H1 (cell line): ENCODE results near the gene C11orf42.

Experiments
- POLR2AphosphoS5 ChIP-seq: IDR thresholded peaks from 2 replicates; pipeline ENCODE4 v1.6.1; 2011; ENCODE audit warnings: low read depth, low read length
- SP2 ChIP-seq: IDR thresholded peaks from 2 replicates; pipeline ENCODE4 v1.6.1; 2012; ENCODE audit warnings: mild to moderate bottlenecking, low read length, inconsistent platforms
- TF ChIP-seq, protein P1 (sequence below), 3 experiments: IDR thresholded peaks; 1 replicate in 2 of 3; 2 replicates in 1 of 3; pipeline versions ENCODE4 v1.5.1 to v1.6.1; 2011; ENCODE audit warnings: low read length in 3 of 3, mild to moderate bottlenecking in 3 of 3, inconsistent platforms in 2 of 3, low read depth in 1 of 3, moderate library complexity in 1 of 3; ENCODE audit not compliant: insufficient read depth in 1 of 3; ENCODE audit errors: control extremely low read depth in 1 of 3

DNA sequence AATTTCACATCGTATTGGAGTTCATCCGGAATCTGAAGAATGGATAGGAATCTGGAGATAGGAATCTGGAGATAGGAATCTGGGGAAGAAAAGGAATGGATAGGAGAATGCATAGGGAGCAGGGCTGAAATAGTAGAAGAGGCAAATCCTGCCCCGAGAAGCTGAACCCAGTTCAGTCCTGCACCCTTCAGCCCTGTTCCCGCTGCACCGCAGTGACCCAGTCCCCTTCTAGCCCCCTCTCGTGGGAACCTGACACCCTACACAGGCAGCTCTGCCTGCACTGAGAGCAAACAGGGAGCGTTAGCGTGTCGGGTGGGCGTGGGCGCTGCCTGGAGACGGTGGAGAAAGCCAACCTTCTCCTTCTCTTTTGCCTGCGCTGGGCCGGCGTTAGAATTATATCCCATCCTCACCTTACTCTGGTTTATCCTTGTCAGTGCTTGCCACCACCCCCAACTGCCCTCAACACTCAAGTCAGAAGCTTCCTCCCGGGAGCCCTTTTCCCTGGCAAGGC lies 53.3 kb downstream of the C11orf42 start:
- TF ChIP-seq SP2 (no peak), POLR2AphosphoS5 (no peak)
- TF ChIP-seq, protein P1, sequence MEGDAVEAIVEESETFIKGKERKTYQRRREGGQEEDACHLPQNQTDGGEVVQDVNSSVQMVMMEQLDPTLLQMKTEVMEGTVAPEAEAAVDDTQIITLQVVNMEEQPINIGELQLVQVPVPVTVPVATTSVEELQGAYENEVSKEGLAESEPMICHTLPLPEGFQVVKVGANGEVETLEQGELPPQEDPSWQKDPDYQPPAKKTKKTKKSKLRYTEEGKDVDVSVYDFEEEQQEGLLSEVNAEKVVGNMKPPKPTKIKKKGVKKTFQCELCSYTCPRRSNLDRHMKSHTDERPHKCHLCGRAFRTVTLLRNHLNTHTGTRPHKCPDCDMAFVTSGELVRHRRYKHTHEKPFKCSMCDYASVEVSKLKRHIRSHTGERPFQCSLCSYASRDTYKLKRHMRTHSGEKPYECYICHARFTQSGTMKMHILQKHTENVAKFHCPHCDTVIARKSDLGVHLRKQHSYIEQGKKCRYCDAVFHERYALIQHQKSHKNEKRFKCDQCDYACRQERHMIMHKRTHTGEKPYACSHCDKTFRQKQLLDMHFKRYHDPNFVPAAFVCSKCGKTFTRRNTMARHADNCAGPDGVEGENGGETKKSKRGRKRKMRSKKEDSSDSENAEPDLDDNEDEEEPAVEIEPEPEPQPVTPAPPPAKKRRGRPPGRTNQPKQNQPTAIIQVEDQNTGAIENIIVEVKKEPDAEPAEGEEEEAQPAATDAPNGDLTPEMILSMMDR (IDR thresholded peaks at IDR 0.05; ENCODE audit: control extremely low read depth in 1 of 3, insufficient read depth in 1 of 3, low read depth in 1 of 3, low read length in 3 of 3) = peak; percentile 3 to 19 (median 17)
